PC-3 (cell line): ENCODE data around the gene C1QC. TPM values are rescaled to one million over a fixed set of nuclear protein-coding genes. Genes with fewer than 3 reads are reported as not detected.

Experiments
- ATAC-seq: fragments of 200-7000 bp; cut with Tn5 transposase; 2 replicates; pipeline ENCODE4 v1.9.1; 2020; ENCODE audit warnings: mild to moderate bottlenecking, moderate library complexity
- BruUV-seq: library from RNA; stranded (reverse); fragments of 400-500 nt; replicated peaks from 2 replicates; lab custom pipeline; 2021; lab: Mats Ljungman, UMichigan
- CTCF ChIA-PET: fragments of 300-600 bp; sonication (Branson Sonifier 250); formaldehyde crosslinking; loops from one replicate; lab custom pipeline; 2022; ENCODE audit warnings: antibody characterized with exemption; lab: Charles Lee
- POLR2A ChIA-PET: fragments of 300-600 bp; sonication (Branson Sonifier 250); formaldehyde crosslinking; loops from one replicate; lab custom pipeline; 2022; ENCODE audit warnings: antibody characterized with exemption; ENCODE audit not compliant: unreplicated experiment; lab: Charles Lee
- DNase-seq: peaks from one replicate; pipeline ENCODE4 v3.0.0-alpha.2; 2015
- H2AFZ ChIP-seq: fragments of 300-600 bp; sonication (generic); 2 replicates; pipeline ENCODE4 v1.6.0; 2016; ENCODE audit warnings: antibody characterized with exemption, low read length
- H3F3A ChIP-seq: fragments of 300-600 bp; sonication (generic); one replicate; pipeline ENCODE4 v1.6.0; 2017; ENCODE audit warnings: antibody characterized with exemption, low read length, control low read depth, mild to moderate bottlenecking; ENCODE audit not compliant: unreplicated experiment
- H3K27ac ChIP-seq: fragments of 300-600 bp; sonication (generic); 2 replicates; pipeline ENCODE4 v1.5.1; 2016; ENCODE audit warnings: mild to moderate bottlenecking, low read length
- H3K27me3 ChIP-seq: fragments of 300-600 bp; sonication (generic); 2 replicates; pipeline ENCODE4 v1.6.1; 2016; ENCODE audit warnings: low read length, mixed read lengths
- H3K36me3 ChIP-seq: fragments of 300-600 bp; sonication (generic); 2 replicates; pipeline ENCODE4 v1.6.1; 2016; ENCODE audit warnings: low read depth, mixed run types, low read length, mixed read lengths
- H3K4me1 ChIP-seq: fragments of 300-600 bp; sonication (generic); 2 replicates; pipeline ENCODE4 v1.5.1; 2016; ENCODE audit warnings: low read length; ENCODE audit not compliant: insufficient read depth
- H3K4me2 ChIP-seq: fragments of 300-600 bp; sonication (generic); 2 replicates; pipeline ENCODE4 v1.6.0; 2016; ENCODE audit warnings: low read length
- H3K4me3 ChIP-seq: fragments of 300-600 bp; sonication (generic); 2 replicates; pipeline ENCODE4 v1.5.1; 2016; ENCODE audit warnings: mild to moderate bottlenecking, low read length, mixed read lengths
- H3K79me2 ChIP-seq: fragments of 300-600 bp; sonication (generic); 2 replicates; pipeline ENCODE4 v1.6.1; 2017; ENCODE audit warnings: low read length, mixed read lengths
- H3K9ac ChIP-seq: fragments of 300-600 bp; sonication (generic); 2 replicates; pipeline ENCODE4 v1.6.0; 2016; ENCODE audit warnings: mild to moderate bottlenecking, low read length
- H3K9me2 ChIP-seq: fragments of 300-600 bp; sonication (generic); replicated peaks from 2 replicates; pipeline ENCODE4 v1.6.1; 2016; ENCODE audit warnings: mixed run types, low read length, mixed read lengths
- H3K9me3 ChIP-seq: fragments of 300-600 bp; sonication (generic); 2 replicates; pipeline ENCODE4 v1.6.1; 2016; ENCODE audit warnings: low read length, mixed read lengths
- H4K20me1 ChIP-seq: fragments of 300-600 bp; sonication (generic); 2 replicates; pipeline ENCODE4 v1.6.1; 2016; ENCODE audit warnings: low read length, mixed read lengths
- EZH2 ChIP-seq: fragments of 300-600 bp; sonication (generic); IDR thresholded peaks from one replicate; pipeline ENCODE4 v1.6.1; 2017; ENCODE audit warnings: antibody characterized with exemption, mild to moderate bottlenecking, low read length; ENCODE audit not compliant: unreplicated experiment
- EZH2phosphoT487 ChIP-seq: fragments of 300-600 bp; sonication (generic); IDR thresholded peaks from 2 replicates; pipeline ENCODE4 v1.6.1; 2018; ENCODE audit warnings: mild to moderate bottlenecking, antibody characterized with exemption, low read length, borderline replicate concordance
- intact Hi-C: fragments of 100-400 bp; cut with micrococcal nuclease; formaldehyde crosslinking; loops from 2 replicates; pipeline ENCODE4 v1.9.0; 2023
- total RNA-seq: library from RNA; depleted of rRNA; stranded (reverse); fragments of >200 nt; gene quantifications from 2 replicates; pipeline ENCODE4 v1.2.3, GENCODE V29; 2014
- TF ChIP-seq, protein P1 (sequence below): fragments of 300-600 bp; sonication (generic); conservative IDR thresholded peaks from 2 replicates; pipeline ENCODE4 v1.5.1; 2017; ENCODE audit warnings: antibody characterized with exemption, low read depth, mild to moderate bottlenecking, low read length

C1QC gene
- total RNA-seq, 1 experiment from 2014 or later = not detected

- H3K9ac ChIP-seq = no peak overlapping the region
- ATAC-seq = no peak
- POLR2A ChIA-PET = no interaction called here
- H3K4me3 ChIP-seq = no peak overlapping the region
- H3K79me2 ChIP-seq = no peaks in the 10 kb centered on the region
- no peaks in the 10 kb centered on the region for H3K36me3 ChIP-seq
- no peak overlapping the region for H2AFZ ChIP-seq
- no peaks in the 10 kb centered on the region for H3F3A ChIP-seq
- CTCF ChIA-PET = no interaction called here
- H4K20me1 ChIP-seq = no peaks in the 10 kb centered on the region
- no peak overlapping the region for H3K4me2 ChIP-seq
- no peak for TF ChIP-seq EZH2phosphoT487
- TF ChIP-seq, protein P1, sequence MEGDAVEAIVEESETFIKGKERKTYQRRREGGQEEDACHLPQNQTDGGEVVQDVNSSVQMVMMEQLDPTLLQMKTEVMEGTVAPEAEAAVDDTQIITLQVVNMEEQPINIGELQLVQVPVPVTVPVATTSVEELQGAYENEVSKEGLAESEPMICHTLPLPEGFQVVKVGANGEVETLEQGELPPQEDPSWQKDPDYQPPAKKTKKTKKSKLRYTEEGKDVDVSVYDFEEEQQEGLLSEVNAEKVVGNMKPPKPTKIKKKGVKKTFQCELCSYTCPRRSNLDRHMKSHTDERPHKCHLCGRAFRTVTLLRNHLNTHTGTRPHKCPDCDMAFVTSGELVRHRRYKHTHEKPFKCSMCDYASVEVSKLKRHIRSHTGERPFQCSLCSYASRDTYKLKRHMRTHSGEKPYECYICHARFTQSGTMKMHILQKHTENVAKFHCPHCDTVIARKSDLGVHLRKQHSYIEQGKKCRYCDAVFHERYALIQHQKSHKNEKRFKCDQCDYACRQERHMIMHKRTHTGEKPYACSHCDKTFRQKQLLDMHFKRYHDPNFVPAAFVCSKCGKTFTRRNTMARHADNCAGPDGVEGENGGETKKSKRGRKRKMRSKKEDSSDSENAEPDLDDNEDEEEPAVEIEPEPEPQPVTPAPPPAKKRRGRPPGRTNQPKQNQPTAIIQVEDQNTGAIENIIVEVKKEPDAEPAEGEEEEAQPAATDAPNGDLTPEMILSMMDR = no peak
- TF ChIP-seq EZH2 = no peak
- no peaks in the 10 kb centered on the region for H3K9me2 ChIP-seq
- intact Hi-C loops = no loop called here
- no TSS peak for BruUV-seq
- no peaks in the 10 kb centered on the region for H3K9me3 ChIP-seq
- no peaks in the 10 kb centered on the region for H3K27me3 ChIP-seq
- H3K27ac ChIP-seq = no peak overlapping the region
- 0 out of 2 replicates have a peak, but pooled peaks cover under 1% of the 10 kb centered on the region for H3K4me1 ChIP-seq
- DNase-seq = no peak
Measured at GRCh38 chr1:22683547-22683946, 40.1 kb downstream of the C1QC start.

DNA sequence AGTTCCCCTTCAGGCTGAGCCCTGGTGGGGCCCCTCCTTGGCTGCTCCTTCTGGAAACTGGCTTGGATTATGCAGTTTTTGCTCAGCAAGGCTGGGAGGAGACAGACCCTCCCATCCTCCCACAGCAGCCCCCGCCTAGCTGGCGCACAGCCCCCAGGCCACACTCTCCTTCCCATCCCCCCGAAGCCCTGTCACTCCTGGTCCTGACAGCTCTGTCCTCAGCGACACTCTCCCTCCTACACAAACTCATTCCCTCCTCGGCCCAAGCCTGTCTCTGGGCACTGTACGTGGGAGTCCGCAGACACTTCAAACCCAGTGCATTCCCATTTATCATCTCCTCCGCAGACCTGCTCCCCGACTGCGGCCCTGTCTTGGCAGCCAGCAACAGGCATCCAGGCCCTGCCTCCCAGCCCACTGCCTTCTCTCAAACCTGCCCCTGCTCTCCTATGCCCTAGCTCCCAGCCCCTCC lies 42.2 kb downstream of the C1QC start:
- CTCF ChIA-PET = no interaction called here
- no peaks in the 10 kb centered on the region for H3K36me3 ChIP-seq

DNA sequence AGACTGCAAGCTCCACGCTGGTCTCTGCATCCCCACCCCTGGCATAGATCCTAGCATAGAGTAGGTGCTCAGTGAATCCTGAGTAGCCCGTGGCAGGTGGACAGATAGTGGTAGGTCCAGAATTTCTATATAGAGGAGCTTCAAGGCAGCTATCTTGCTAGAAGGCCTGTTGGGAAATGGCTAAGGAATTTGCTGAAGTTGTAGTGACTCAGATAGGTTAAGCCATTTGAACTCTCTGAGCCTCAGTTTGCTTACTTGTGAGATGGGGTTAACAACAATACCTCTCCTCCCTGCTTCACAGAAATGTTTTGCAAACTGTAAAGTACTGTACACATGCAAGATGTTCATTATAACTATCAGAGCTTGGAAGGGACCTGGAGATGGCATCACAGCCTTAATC lies 43.8 kb downstream of the C1QC start:
- ChIA-PET CTCF (no interaction called here), POLR2A (no interaction called here)
- H2AFZ ChIP-seq = no peak overlapping the region

More for the DNA sequence above, 42.2 kb downstream of the C1QC start:
- no peaks in the 10 kb centered on the region for H3K9me3 ChIP-seq
- no peaks in the 10 kb centered on the region for H3K79me2 ChIP-seq
- H3K27ac ChIP-seq = no peak overlapping the region
- H4K20me1 ChIP-seq = no peaks in the 10 kb centered on the region
- H2AFZ ChIP-seq = no peak overlapping the region
- no peak for DNase-seq
- BruUV-seq = no TSS peak
- POLR2A ChIA-PET = no interaction called here
- peaks cover 14% of the 10 kb centered on the region for H3K4me1 ChIP-seq
- H3K9me2 ChIP-seq = no peaks in the 10 kb centered on the region
- H3K4me2 ChIP-seq = no peak overlapping the region
- H3F3A ChIP-seq = no peaks in the 10 kb centered on the region
- intact Hi-C loops = no loop called here
- ATAC-seq = no peak
- no peak overlapping the region for H3K4me3 ChIP-seq
- no peaks in the 10 kb centered on the region for H3K27me3 ChIP-seq
- TF ChIP-seq EZH2phosphoT487 (no peak), EZH2 (no peak)
- TF ChIP-seq, protein P1 = no peak
- no peak overlapping the region for H3K9ac ChIP-seq

More for the DNA sequence above, 43.8 kb downstream of the C1QC start:
- Histone ChIP-seq H3K27ac (no peak overlapping the region), H3K4me2 (no peak overlapping the region), H3K79me2 (no peaks in the 10 kb centered on the region), H3F3A (no peaks in the 10 kb centered on the region), H3K27me3 (no peaks in the 10 kb centered on the region), H3K9me3 (no peaks in the 10 kb centered on the region), H3K4me1 (peaks cover 14% of the 10 kb centered on the region), H3K36me3 (no peaks in the 10 kb centered on the region), H4K20me1 (no peaks in the 10 kb centered on the region), H3K4me3 (no peak overlapping the region), H3K9me2 (no peaks in the 10 kb centered on the region), H3K9ac (no peak overlapping the region)
- TF ChIP-seq, protein P1 = no peak
- TF ChIP-seq EZH2phosphoT487 = no peak
- TF ChIP-seq EZH2 = no peak
- ATAC-seq = no peak
- DNase-seq = no peak
- no TSS peak for BruUV-seq
- intact Hi-C loops = no loop called here
